ENCODE results near the gene PLAC8.
"Not testable (repeated sequence)": the region's sequence is repeated elsewhere in the genome, so short reads cannot be mapped to it uniquely, and the experiment has no call there.

PLAC8 gene

DNA sequence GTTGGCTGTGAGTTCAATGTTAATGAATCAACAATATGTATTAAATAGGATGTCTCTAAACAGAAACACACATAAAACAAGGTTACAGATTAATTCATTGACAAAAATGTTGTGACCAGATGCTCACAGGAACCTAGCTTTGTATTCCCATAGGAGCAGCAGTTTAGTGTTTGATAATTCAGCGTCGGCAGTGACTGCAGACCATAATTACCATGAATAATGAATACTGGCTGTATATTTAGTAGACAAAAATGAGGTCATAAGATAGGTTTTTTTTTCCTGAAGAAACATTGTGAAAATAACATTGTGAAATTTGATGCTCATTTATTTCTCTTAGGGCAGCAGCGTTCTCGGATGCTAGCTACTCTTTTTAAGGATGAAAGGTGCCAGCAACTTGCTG is 51.8 kb downstream of the PLAC8 start:
- DNase-seq = no peak

DNA sequence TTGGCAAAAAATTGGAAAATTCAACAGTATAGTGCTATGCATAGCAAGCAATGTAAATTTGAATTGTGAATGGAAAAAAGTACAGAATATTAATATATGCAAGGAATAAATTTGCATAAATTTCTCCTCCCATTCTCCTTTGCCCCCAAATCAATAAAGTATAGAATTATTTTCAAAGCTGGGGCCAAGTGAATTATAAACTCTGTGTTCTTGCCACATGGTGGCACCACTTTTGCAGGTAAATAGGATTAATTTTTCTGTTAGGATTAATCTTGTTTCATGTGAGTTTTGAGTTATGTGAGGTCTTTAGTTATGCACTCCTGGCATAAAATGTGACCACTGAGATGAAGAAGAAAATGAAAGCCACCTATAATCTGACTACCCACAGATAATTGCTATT is 59.6 kb downstream of the PLAC8 start:
- peak; percentile 20 for DNase-seq

DNA sequence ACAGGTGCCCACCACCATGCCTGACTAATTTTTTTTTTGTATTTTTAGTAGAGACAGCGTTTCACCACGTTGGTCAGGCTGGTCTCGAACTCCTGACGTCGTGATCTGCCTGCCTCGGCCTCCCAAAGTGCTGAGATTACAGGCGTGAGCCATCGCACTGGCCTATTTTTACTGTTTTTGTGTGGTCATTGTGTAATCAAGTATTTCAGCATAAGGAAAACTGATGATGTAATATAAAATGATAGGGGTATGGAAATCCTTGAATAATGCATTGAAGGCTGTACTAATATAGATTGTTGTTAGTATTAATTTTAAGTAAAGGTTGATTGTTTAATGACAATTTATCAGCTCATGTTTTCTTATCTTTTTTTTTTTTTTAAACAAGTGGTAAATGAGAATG is 65.7 kb downstream of the PLAC8 start:
- not testable (repeated sequence) for DNase-seq

DNA sequence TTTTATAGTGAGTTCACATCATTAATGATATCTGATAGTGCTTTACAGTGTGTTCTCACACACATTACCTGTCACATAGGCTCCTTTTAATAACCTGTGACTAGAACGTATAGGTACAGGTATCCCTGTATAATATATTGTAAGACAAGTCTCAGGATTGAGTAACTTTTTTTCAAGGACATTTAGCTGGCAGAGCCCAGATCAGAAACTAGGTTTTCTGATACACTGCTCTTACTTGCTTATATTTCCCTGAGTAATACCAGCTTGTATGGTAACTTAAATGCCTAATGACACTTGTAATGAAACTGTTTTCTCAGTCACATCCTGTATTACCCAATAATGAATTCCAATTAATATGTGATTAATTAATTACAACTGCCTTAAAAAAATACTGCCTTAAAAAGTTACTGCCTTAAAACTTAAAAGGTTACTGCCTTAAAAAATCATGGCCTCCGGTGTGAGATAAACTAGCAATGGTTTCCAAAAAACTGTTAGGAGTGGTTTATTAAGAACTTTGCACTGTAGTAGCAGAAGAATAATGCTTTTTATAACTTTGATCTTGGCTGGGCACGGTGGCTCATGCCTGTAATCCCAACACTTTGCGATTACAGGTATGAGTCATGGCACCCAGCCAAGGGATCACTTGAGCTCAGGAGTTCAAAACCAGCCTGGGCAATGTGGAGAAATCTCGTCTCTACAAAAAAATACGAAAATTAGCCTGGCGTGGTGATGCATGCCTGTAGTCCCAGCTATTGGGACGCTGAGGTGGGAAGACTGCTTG is 67.6 kb downstream of the PLAC8 start:
- no peak for DNase-seq

GRCh38 chr4:83043801-83044407 is 70.6 kb downstream of the PLAC8 start:
- DNase-seq = no peak

DNA sequence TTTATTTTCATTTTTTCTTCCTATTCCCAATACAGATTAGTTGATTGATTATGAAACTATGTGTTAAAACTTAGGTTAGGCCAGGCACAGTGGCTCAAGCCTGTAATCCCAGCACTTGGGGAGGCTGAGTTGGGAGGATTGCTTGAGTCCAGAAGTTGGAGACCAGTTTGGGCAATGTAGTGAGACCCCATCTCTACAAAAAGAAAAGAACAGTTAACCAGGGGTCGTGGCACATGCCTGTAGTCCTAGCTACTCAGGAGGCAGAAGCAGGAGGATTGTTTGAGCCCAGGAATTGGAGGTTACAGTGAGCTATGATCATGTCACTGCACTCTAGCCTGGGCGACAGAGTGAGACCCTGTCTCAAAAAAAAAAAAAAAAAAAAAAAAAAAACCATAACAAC is 71.4 kb downstream of the PLAC8 start:
- not testable (repeated sequence) for DNase-seq

- no peak for DNase-seq
These were observed 74.3 kb downstream of the PLAC8 start for GRCh38 chr4:83040269-83040668.

Measured in CD4-positive, alpha-beta T cell treated with Interleukin-4 for 4 hours (primary cell).